ENCODE measurements around the gene MS4A6E.

DNA sequence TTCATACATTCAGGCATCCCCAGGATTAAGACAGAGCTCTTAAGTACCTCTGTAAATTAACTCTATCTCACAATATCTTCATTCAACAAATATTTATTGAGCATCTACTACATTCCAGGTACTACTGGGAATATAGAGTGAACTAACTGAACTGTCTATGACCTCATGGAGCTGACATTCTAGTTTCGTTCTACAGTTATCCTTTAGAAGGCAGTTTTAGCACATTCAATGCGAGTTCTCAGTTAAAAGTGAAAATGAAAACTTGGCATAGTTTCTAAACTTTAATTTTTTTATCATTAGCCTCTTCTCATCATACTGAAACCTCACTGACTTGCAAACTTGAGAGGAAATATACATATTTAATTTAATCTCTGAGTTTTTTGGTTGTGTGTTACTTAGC lies 10.7 kb upstream of the MS4A6E start:
- TF ChIP-seq RAD21 (IDR thresholded peaks at IDR 0.05 in 1 of 2, conservative IDR thresholded peaks at IDR 0.05 in 1 of 2; ENCODE audit: low read depth in 2 of 2, low read length in 2 of 2): no peak
- no peak for TF ChIP-seq YY1 (IDR thresholded peaks at IDR 0.05; ENCODE audit: low read depth, low read length)
- TF ChIP-seq EZH2 (IDR thresholded peaks at IDR 0.05; ENCODE audit: low read depth, low read length, severe bottlenecking): no peak
- no peak for TF ChIP-seq POLR2A (IDR thresholded peaks at IDR 0.05; ENCODE audit: control extremely low read depth in 1 of 2, low read depth in 2 of 2, low read length in 2 of 2)
- no peak for TF ChIP-seq SRF (IDR thresholded peaks at IDR 0.05; ENCODE audit: low read depth, low read length)
- TF ChIP-seq, protein P1, sequence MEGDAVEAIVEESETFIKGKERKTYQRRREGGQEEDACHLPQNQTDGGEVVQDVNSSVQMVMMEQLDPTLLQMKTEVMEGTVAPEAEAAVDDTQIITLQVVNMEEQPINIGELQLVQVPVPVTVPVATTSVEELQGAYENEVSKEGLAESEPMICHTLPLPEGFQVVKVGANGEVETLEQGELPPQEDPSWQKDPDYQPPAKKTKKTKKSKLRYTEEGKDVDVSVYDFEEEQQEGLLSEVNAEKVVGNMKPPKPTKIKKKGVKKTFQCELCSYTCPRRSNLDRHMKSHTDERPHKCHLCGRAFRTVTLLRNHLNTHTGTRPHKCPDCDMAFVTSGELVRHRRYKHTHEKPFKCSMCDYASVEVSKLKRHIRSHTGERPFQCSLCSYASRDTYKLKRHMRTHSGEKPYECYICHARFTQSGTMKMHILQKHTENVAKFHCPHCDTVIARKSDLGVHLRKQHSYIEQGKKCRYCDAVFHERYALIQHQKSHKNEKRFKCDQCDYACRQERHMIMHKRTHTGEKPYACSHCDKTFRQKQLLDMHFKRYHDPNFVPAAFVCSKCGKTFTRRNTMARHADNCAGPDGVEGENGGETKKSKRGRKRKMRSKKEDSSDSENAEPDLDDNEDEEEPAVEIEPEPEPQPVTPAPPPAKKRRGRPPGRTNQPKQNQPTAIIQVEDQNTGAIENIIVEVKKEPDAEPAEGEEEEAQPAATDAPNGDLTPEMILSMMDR (IDR thresholded peaks at IDR 0.05; ENCODE audit: control extremely low read depth in 1 of 3, insufficient read depth in 1 of 3, low read depth in 1 of 3, low read length in 3 of 3): no peak

Data from H1 (cell line).